GM10248 (cell line): ENCODE results near the gene KRTAP6-3.

Experiments
- CTCF ChIA-PET: fragments of 300-600 bp; sonication (Branson Sonifier 250); formaldehyde crosslinking; extraction: SDS; loops from one replicate; lab custom pipeline; 2021; ENCODE audit warnings: antibody characterized with exemption; lab: Yijun Ruan, JAX
- POLR2A ChIA-PET: fragments of 350-650 bp; sonication (Branson Sonifier 250); formaldehyde crosslinking; extraction: SDS; loops from one replicate; lab custom pipeline; 2020; ENCODE audit warnings: antibody characterized with exemption; lab: Yijun Ruan, JAX
- DNase-seq: peaks from one replicate; pipeline ENCODE4 v3.0.0; 2012; ENCODE audit errors: extremely low spot score
- TF ChIP-seq, protein P1 (sequence below): IDR thresholded peaks from 2 replicates; pipeline ENCODE4 v1.5.1; 2012; ENCODE audit warnings: mild to moderate bottlenecking, low read depth; ENCODE audit errors: extremely low read depth, missing control alignments, control extremely low read depth

Gene KRTAP6-3

GRCh38 chr21:30592140-30592539 lies at the start of gene KRTAP6-3:
Gene KRTAP6-3 (plus strand): TSS chr21:30592440. CDS start chr21:30592446, 6 bp downstream.
- ChIA-PET CTCF (no interaction called here), POLR2A (no interaction called here)
- TF ChIP-seq, protein P1, sequence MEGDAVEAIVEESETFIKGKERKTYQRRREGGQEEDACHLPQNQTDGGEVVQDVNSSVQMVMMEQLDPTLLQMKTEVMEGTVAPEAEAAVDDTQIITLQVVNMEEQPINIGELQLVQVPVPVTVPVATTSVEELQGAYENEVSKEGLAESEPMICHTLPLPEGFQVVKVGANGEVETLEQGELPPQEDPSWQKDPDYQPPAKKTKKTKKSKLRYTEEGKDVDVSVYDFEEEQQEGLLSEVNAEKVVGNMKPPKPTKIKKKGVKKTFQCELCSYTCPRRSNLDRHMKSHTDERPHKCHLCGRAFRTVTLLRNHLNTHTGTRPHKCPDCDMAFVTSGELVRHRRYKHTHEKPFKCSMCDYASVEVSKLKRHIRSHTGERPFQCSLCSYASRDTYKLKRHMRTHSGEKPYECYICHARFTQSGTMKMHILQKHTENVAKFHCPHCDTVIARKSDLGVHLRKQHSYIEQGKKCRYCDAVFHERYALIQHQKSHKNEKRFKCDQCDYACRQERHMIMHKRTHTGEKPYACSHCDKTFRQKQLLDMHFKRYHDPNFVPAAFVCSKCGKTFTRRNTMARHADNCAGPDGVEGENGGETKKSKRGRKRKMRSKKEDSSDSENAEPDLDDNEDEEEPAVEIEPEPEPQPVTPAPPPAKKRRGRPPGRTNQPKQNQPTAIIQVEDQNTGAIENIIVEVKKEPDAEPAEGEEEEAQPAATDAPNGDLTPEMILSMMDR = no peak
- no peak for DNase-seq

- no peak for DNase-seq
- ChIA-PET POLR2A (no interaction called here), CTCF (no interaction called here)
- TF ChIP-seq, protein P1 = no peak
Measured at GRCh38 chr21:30552782-30553181, 39.5 kb upstream of the KRTAP6-3 start.

DNA sequence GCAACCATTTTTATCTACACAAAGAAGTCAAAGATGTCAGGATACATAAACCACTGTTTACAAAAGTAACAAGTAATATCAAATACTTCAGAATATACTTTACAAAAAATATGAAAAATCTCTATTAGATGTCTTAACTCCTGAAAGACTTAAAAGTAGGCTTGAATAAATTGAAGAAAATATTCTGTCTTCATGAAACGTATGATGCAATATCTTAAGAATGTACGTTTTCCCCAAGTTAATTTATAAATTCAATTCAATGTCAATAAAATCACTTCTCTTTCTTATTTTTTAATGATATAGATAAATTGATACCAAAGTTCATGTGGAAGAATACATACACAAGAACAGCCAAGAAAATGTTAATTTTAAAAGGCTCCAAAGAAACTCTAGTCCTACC lies 37.1 kb upstream of the KRTAP6-3 start:
- DNase-seq = no peak
- ChIA-PET CTCF (no interaction called here), POLR2A (no interaction called here)
- TF ChIP-seq, protein P1 = no peak

DNA sequence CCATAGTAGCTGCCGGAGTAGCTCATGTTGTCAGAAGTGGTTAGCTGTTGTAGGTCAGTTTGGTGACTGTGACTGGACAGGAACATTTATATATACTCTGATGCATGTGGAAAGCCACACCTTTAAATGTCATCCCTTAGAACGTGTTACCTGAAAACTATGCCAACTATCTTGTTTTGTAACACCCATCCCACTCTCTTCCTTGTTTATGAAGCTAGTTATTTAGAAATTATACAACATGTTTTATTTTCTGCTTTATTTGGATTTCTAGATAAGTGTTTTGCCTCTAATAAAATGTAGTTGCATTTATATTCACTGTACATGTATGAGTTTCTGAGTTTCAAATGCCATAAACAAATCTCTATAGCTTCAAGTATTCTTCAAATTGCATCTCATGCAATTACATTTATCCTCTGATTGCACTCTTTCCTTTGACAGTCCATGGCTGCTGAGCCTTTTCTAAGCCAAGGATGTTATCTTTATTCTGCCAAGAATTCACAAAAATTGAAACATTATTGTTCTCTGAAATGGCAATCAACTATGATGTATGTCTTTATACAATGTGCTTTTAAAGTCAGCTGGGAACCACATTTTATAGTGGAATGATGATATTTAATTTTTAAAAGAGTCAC lies 30.9 kb upstream of the KRTAP6-3 start, which contains the start of gene KRTAP19-7:
KRTAP19-7 (minus strand) TSS at position 51 of the 632 bp plus-strand sequence; CDS start at position 26, 25 bp downstream.
- DNase-seq = no peak
- CTCF ChIA-PET = no interaction called here
- POLR2A ChIA-PET = no interaction called here
- TF ChIP-seq, protein P1 = no peak

DNA sequence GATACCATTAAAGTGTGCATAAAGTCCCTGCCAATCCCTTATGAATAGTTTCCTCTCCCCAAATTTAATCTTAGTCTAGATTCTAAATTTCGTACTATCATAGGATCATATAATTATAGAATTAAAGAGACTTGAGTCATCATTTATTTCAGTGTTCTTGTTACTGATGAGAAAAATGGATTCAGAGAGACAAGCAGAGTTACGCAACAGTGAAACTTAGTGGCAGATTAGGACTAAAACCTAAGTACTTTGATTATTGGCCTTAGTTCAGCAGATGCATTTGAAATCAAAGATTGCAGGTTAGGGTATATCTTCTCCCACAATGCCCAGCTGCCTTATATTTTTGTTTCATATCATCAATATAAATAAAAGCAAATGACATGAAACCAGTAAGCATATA lies 30.3 kb upstream of the KRTAP6-3 start:
- ChIA-PET POLR2A (no interaction called here), CTCF (no interaction called here)
- TF ChIP-seq, protein P1 = no peak
- no peak for DNase-seq

DNA sequence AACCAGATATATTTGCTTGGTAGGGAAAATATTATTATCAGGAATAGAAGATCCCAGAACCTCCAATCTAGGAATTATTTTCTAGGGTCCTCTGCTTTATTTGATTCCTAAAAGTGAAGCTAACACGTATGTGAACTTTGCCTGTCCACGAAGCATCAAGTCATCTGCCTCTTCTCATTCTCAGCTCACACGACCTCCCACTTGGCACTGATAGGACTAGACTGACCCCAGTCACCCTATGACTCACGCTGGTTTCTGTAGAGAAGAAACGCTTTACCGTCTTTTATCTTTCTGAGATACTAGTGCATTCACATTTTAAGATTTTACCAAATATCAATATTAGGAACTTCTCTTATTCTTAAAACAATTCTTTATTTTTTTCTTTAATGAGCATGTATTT lies 29.2 kb upstream of the KRTAP6-3 start:
- TF ChIP-seq, protein P1 = no peak
- no peak for DNase-seq
- CTCF ChIA-PET = no interaction called here
- POLR2A ChIA-PET = no interaction called here

GRCh38 chr21:30563630-30564029 lies 28.6 kb upstream of the KRTAP6-3 start:
- ChIA-PET POLR2A (no interaction called here), CTCF (interaction anchor here (1.5 kb wide), 1 partner anchor 16 kb away, joined by 3 read pairs; no protein-coding TSS in a partner anchor)
- no peak for DNase-seq
- TF ChIP-seq, protein P1 = no peak
